Stimulated activated CD8-positive, alpha-beta memory T cell treated with anti-CD3 and anti-CD28 coated beads, Interleukin-7, amount 100 ng/mL, for 24 hours (primary cell): Measurements from ENCODE around the gene RPS27L.

Source experiments
- DNase-seq: peaks from one replicate; pipeline ENCODE4 v3.0.0-alpha.2; 2020; ENCODE audit warnings: low read depth

Gene RPS27L

DNA sequence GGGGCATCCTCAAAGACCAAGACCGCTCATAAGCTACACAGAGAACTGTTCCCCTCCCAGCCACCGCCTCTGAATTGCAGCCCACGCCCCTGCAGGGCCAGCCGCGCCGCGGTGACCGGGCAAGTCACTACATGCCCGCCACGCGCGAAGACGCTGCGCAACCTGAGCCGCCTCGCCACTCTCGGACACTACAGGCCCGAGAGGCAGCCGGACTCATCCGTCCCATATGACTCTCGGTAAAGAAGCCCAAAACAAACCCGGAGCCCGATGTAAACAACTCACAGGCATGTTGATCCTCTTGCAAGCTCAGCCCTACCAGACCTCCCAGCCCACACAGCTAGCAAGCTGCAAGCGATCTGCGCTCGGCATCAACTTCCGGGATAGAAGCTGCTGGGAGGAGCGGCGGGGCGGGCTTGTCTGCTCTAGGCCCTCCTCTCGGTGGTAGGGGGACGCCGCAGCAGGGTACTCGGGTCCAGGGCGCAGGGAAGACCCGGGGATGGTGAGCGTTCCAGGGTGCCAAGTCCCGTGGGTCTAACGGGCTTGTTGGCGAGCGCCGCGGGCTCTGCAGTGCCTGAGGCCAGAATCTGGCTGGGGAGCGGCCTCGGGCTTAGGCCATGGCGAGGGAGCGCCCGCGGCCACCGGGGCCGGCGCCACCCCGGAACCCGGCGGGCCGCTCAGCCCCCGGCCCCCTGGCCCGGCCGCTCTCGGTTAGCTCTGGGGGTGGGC is at the start of gene RPS27L:
RPS27L (minus strand) TSS at position 360 of the 726 bp plus-strand sequence; CDS start at position 288, 72 bp downstream.
- DNase-seq: peak; percentile 75

DNA sequence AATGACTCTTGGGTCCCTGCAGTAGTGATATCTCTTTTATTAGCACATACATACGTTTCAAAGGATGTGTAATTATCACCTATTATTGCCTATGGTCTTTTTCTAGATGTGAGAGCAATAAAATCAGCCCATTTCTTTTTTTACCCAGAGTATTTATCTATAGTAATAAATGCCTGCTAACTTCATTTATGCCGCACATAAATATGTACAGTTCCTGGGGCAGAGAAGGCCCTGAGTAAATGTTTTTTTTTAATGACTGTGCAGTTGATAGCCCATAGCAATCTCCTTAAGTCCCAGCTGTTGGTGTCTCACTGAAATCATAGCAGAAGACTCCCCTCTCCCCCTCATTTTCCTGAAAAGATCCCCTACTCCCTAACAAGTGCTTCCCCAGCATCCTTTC is 48.8 kb upstream of the RPS27L start:
- no peak for DNase-seq

DNA sequence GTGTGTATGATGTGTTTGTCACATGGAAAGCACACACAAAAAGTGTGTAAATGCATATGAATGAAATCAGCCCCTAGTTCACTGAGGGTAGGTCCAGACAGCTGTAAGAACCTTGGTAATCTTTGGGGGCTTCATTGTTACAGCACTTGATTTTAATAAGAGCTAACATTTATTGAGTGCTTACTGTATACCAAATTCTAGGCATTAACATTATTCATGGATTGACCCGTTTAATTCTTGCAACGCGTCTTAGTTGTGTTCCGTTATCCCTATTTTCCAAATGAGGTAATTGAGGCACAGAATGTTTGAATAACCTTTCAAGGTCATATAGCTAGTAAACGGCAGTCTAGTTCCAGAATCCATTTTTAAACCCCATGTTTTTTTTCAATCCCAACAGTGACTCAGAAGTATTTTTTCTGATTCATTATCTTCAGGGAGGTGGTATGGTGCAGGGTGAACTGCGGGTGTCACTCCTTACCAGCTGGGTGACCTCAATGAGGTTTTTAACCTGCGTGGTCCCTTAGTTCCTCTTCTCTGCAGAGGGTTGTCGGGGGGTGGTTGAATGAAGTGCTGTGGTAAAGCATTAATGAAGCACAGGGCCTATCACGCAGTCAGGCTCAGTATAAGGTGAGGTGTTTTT is 46.3 kb upstream of the RPS27L start:
- no peak for DNase-seq

DNA sequence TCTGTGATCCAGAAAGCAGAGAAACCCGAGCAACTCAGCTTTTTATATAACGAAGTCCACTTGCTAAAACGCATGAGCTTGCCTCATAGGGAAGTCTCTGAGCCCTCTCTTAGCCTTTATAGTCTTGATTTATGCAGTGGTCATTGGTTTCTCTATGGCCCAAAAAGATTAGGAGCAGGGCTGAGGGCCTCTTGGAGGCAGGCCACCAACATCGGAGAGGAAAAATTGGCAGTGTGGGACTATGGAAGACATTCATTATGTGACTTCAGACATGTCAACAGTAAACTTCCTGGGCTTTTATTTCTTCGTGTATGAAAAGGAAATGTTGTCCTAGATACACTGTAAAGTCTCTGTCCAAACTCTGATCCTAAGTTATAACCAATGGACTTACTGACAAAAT is 45.6 kb upstream of the RPS27L start:
- no peak for DNase-seq

DNA sequence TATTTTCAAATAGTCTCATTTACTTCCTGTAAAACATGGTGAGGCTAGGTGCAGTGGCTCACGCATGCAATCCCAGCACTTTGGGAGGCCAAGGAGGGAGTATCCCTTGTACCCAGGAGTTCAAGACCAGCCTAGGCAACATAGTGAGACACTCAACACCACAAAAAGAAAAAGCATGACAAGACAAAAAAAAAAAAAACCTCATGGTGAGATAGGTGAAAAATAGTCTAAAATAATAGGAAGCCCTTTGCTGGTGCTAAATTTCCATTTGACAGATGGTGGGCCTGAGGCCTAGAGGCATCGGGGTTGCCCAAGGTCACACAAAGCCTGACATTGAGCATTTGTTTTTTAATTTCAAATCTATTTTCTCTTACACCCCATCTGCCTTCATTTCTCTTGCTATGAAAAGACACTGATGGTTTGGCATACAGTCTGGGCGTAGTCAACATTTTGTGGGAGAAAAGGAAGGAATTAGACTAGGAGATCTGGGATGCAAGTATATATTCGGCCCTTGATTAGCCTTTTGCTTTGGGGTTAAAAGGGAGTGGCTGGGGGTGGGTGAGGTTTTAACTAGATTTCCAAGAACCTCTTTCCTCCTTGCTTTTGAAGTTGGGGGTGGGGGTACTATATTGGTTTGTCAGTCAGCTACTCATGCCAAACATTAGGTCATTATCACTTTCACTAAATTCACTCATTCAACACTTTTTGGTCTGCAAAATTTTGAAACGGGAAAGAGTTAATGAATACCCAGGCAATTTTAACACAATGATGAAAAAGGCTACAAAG is 43.4 kb upstream of the RPS27L start:
- DNase-seq: no peak

DNA sequence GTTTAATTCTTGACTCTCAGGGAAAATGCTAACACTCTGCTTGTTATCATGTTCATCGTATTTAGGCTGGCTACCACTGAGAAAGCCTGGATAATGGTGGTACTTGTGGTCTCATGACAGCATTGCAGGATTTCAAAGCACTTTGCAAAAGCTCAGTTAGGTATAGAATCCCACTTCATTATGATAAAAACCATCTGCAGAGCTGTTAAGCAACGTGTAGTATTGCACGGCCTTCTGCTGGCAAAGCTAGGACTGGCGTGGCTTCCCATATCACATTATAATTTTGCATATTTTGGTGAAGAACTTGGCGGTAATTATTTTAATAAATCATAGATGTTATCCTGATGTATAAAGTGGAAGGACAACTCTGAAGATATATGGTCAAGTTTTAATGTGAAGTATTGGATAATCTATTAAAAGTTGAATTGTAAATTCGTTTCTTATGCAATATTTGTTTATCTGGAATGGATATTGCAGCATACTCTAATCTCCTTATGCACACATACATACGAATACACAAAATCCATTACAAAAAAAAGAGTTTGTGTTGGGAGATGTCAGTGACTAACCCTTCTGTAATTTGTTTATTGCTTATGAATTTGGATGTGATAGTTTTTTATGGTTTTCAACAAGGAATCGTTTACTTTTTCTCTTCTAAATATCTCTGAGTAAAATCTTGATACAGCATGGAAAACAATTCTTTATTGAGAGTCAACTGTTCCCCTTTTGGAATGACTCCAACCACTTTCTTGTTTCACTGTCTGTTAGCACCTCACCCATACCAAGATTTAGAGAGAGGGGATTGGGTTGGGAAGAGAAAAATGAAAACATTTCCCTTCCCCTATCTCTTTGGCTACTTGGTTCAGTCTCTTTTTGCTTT is 41.3 kb upstream of the RPS27L start:
- no peak for DNase-seq

DNA sequence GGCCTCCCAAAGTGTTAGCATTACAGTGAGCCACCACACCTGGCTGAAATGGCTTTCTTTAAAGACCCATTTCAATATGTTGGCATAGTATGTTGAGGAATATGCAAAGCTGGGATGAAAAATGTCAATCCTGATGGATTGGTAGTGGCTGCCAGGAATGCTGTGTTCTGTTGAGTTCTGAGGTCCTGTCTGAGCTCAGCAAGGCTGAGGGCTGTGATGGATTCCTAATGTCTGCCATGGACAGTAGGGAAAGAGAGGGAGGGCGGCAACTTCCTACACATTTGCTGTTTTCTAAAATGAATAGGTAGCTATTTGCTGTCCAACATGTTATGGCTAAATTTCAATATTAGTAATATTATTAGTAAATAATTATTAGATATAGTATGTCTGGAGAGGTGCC is 40.3 kb upstream of the RPS27L start:
- DNase-seq: no peak

DNA sequence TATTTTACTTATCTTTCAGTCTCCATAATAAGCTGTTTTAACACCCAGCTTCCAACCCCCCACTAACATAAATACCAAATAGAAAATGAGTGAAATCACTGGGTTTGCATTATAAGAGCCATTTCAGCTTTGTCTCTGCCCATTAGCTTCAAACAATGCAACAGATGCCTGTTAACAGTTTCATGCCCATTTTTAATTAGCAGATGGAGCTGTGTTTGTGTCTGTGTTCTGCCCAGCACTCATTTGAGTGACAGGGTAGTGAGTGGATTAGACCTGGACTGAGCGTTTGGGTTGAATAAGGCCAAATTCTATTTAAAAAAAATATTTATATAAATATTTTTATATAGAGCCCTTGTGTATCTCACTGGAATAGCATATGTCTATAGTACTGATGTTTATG is 39.6 kb upstream of the RPS27L start:
- DNase-seq: no peak

DNA sequence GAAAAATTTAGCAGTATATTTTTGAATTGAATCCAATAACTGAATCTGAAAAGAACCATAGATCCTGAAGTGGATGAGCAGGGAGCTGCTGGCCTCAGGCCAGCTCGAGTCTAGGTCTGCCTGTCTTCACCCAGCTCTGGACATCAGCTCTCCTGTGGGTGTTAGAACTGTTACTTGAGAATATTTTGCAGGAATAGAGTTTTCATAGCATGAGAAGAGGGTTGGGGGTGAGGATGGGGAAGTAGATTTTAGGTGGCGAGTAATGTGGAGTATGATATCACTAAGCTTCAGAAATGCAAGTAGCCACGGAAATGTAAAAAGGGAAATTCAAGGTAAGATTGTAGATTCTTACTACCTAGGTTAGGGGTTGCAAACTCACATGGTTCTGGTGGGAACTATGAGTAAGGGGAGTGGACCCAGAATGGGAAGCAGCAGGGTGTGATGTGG is 38.3 kb upstream of the RPS27L start:
- DNase-seq: no peak

DNA sequence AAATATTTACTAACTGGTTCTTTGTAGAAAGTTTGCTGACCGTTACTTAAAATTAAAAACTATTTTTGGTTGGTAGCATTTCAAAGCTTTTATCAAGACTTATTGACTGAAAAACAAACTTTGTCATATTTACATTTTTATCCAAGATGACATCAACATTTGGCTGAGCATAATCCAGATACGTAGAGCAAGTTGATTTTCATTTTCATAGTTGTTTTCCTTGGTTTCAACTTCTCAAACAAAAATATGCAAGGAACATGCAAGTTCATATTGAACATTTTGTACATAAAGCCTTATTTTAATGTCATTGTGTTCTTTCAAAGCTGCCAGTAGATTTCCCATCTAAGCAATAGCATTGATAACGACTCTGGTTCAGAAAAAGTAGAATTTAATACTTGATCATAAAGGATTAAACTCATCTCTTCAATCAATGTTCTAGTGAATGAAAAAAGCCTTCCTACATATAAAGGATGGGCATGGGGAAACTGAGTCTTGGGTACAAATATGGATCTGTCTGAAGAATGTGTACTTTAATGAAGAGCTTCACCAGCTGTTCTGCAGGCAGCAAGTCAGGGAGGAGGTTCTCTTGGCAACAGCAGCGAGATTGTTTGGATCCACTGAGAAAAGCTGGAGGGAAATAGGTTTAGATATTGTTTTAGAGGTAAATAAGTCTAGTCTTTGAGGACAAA is 37.7 kb upstream of the RPS27L start:
- DNase-seq: no peak

DNA sequence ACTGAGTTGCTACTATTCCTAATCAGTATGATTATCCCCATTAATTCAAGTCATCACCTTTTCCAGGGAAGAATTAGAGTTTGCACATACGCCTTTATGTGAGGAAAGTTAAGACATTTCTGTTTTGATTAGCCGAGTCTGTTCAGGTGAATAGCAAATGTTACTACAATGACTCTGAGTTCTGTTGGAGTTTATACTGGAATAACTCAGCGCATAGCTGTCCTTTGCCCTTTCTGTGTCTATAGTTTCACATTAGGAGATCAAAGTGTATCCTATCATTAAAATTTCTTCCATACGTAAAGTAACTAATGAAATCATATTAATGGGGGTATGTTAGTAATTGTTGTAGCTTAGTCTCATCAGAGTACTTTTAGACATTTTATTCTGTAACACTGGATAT is 37.0 kb upstream of the RPS27L start:
- no peak for DNase-seq

DNA sequence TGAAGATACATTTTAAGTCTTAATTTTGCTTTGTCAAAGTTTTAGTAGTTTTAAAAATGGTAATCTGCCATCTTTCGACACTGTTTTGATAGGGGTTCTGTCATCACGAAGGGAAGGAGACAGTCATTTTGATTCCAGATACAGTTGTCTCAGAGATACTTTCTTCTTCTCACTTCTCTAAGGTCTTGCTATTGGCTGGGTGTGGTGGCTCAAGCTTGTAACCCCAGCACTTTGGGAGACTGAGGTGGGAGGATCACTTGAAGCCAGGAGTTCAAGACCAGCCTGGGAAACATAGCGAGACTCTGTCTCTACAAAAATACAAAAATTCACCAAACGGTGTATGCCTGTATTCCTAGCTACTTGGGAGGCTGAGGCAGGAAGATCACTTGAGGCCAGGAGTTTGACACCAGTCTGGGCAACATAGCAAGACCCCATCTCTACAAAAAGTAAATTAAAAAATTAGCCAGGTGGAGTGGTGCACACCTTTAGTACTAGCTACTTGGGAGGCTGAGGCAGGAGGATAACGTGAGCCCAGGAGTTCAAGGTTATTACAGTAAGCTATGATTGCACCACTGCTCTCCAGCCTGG is 35.4 kb upstream of the RPS27L start:
- DNase-seq: no peak

DNA sequence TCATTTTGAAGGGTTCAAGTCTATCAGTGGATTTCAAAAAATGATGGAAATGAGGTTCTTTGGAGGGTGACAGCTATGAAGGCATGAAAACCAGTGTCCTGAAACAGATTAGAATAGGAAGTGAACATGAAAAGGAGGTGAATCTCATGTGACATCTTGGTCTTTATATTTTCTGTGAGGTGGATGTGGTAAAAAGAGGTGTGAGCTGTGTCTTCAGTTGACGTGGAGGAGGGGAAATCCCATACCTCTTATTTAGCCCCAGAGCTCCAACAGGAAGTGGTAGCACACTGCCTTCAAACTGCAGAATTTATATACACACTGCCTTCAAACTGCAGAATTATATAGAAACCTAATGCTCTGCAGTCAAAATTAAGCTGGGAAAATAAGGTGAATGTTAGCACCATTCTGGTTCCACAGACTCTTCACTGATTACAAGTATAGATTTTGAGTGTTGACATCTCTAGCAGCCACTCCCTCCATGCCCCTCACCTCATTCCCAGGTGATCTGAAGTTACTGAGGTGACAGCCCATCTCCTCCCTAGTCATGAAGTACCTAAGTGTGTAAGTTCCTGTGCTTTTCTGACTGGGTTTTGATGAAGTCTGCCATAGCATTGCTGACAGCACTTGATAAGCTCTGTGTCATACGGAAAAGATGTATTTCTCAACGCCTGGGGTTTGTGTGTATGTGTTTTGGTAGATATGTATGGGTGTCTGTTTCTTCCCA is 34.8 kb upstream of the RPS27L start:
- DNase-seq: no peak

DNA sequence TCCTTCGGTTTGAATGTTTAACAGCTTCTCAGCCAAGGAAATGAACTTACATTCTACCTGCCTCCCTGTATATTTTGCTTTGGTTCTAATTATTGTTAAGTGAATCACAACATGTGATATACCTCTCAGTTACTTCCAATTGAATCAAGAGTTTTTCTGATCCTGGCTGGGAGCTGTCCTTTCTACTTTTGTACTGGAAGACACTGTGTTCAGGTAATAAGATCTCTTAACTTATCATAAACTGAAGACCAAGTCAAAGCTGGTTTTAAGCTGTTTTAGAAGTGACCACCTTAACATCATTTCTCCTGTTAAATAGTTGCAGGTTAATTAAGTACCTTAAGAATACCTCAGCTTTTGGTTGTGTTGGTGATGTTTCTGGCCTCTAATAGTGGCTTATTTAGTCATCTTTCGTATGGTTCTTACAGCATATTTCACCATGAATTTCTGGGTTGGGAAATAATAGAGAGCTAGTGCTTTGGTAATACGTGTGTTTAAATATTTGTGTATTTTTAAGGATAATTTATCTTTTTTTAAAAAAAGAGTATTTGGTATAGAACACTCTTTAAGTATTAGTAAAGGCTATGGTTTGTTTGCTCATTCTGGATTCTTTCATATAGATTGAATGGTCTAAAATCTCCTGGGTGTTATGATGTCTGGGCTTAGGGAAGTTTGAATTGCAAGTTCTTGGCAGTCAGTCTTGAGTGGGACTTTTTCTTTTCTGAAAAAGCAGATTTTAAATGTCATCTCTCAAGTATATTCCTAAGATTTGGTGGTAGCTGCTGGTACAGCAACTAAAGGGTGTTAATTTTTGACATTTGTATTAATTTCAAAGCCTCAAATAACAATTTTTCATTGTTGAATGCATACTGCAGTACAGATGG is 33.7 kb upstream of the RPS27L start:
- no peak for DNase-seq

DNA sequence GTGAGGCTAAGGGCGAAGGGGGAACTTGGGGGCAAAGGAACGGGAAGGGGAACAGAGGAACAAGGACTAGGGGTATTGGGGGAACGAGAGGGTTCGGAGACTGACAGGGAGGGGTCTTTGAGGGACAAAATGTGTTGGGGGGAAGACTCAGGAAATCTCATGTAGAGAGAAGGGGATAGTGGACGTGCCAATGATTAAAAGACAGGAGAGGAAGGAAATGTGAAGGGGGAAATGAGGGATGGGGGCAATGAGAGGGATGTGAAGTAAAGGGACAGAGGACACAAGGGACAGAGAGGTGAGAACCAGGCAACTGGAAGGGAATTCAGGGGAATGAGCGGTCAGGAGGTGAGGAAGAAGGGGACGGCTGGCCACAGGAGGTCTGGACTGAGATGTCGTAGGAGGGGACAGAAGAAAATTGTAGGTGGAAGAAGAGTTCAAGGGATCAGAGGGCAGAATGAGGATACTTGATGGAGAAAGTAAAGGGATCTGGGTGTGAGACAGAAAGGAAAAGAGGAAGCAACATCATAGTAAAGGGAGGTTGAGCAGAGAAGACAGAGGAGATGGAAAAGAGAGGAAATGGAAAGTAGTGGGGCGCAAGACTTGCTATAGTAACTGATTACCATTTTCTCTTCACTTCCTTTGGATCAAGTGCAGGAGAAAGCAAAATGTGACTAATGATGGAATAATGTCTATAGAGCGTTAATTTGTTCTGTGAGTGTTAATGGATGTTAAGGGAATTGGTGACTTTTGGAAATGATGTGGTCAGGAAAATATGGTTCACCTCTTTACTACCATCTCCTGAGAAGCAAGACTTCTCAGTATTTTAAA is 32.9 kb upstream of the RPS27L start:
- no peak for DNase-seq

DNA sequence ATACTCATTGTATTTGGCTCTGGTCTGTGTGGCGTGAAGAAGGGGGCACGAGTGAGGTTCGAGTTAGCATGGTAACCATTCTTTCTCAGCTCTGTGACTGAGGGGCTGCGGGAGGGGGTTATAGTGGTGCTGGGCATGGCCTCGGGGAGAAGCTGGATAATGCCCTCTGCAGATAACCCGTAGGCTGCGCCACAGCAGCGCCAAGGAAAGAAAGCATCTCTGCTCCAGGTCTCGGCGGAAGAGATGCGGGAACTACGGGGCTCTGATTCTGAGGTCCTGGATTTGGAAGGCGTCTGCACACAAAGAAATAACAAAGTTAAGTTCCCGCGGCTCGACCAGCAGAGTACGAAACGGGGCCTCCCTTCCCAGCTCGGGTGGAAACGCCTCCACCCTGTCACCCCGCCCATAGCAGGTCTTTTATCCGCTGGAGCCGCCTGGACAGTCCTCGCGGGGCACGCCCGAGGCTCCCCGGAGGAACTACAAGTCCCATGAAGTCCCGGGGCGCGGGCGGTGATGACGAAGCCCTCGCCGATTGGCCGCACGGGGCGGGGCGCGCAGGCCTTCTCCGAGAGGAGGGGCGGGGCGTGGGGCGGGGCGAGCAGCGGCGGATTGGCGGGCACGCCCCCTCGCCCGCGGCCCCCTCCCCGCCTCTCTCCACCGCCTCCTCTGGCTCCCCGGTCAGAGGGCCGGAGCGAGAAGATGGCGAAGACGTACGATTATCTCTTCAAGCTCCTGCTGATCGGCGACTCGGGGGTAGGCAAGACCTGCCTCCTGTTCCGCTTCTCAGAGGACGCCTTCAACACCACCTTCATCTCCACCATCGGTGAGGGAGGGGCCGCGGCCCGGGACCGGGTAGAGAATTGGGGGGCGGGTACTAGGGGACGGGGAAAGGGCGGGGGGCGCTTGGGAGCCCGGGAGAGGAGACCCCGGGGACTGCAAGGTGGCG is 31.9 kb upstream of the RPS27L start, which contains the start of gene RAB8B:
RAB8B (plus strand) TSS at position 681 of the 946 bp plus-strand sequence; CDS start at position 700, 19 bp downstream.
- DNase-seq: peak; percentile 99
